ENCODE data around the gene HINFP. TPM values are rescaled to one million over a fixed set of nuclear protein-coding genes. Genes with fewer than 3 reads are reported as not detected.
A peak's percentile ranks its signal among the peaks of the same experiment; 100 is the strongest.

The HINFP gene
- total RNA-seq, 1 donor from 2014 or later, result 58.1 TPM

- H3K27ac Mint-ChIP-seq (ENCODE audit: unreplicated experiment), result peak overlapping the region; percentile 81
- peaks cover 9% of the 10 kb centered on the region for H3K27me3 Mint-ChIP-seq (ENCODE audit: unreplicated experiment)
- peaks cover 9% of the 10 kb centered on the region for H3K9me3 Mint-ChIP-seq (ENCODE audit: unreplicated experiment)
- H3K4me1 Mint-ChIP-seq (ENCODE audit: low read depth, unreplicated experiment), result peaks cover 11% of the 10 kb centered on the region
- H3K4me3 Mint-ChIP-seq (ENCODE audit: unreplicated experiment), result peak overlapping the region; percentile 87
- DNase-seq, result peak; percentile 50
- no peak for TF ChIP-seq CTCF (IDR thresholded peaks at IDR 0.05; ENCODE audit: partially characterized antibody, unreplicated experiment)
- no peaks in the 10 kb centered on the region for H3K36me3 Mint-ChIP-seq (ENCODE audit: unreplicated experiment)
Observed at GRCh38 chr11:119093942-119094815, 27.2 kb upstream of the HINFP start.

DNA sequence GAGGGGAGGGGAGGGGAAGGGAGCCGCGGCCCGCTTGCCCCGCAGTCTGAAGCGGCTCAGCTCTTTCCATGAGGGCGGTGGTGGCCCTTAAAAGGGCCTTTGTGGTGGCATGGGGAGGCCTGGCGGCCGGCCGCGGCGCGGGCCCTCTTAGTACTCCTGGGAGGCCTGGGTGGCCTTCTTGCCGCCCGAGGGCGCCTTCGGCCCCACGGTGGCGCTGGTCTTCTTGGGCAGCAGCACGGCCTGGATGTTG is 26.6 kb upstream of the HINFP start:
- peak overlapping the region; percentile 87 for H3K4me3 Mint-ChIP-seq (ENCODE audit: unreplicated experiment)
- H3K27me3 Mint-ChIP-seq (ENCODE audit: unreplicated experiment), result peaks cover 9% of the 10 kb centered on the region
- peak; percentile 82 for DNase-seq
- peak overlapping the region; percentile 81 for H3K27ac Mint-ChIP-seq (ENCODE audit: unreplicated experiment)
- H3K4me1 Mint-ChIP-seq (ENCODE audit: low read depth, unreplicated experiment), result peaks cover 11% of the 10 kb centered on the region
- peaks cover 9% of the 10 kb centered on the region for H3K9me3 Mint-ChIP-seq (ENCODE audit: unreplicated experiment)
- H3K36me3 Mint-ChIP-seq (ENCODE audit: unreplicated experiment), result no peaks in the 10 kb centered on the region
- peak; percentile 48 for TF ChIP-seq CTCF (IDR thresholded peaks at IDR 0.05; ENCODE audit: partially characterized antibody, unreplicated experiment)

DNA sequence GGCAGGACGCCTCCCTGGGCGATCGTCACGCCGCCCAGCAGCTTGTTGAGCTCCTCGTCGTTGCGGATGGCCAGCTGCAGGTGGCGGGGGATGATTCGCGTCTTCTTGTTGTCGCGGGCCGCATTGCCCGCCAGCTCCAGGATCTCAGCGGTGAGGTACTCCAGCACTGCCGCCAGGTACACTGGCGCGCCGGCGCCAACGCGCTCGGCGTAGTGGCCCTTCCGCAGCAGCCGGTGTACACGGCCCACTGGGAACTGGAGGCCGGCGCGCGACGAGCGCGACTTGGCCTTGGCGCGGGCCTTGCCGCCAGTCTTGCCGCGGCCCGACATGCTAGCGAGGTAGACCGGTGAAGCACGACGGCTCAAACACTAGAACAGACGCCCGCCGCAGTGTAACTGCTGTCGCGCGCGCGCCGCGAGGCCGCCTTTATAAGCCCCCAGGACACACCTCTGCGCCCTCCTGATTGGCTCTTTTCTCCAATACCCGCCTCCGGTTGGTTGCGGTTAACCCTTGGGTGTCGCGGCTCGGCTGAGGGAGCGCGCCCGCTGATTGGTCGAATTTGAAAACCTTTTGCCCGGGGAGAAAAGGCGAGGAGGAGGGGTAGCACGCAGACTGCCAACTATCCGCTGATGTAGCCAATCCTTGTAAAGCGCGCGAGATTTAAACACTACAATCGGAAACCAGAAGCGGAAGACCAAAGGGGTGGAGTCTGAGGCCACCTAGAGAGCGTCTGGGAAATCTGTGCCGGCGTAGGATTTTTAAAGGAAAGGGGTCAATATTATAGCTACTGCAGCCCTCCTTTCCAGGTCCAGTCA is 26.1 kb upstream of the HINFP start:
- peak; percentile 9 for TF ChIP-seq CTCF (IDR thresholded peaks at IDR 0.05; ENCODE audit: partially characterized antibody, unreplicated experiment)
- DNase-seq, result peak; percentile 97
- Mint-ChIP-seq H3K27me3 (ENCODE audit: unreplicated experiment) (peaks cover 8% of the 10 kb centered on the region), H3K4me1 (ENCODE audit: low read depth, unreplicated experiment) (peaks cover 14% of the 10 kb centered on the region), H3K9me3 (ENCODE audit: unreplicated experiment) (peaks cover 10% of the 10 kb centered on the region), H3K4me3 (ENCODE audit: unreplicated experiment) (peak overlapping the region; percentile 87), H3K27ac (ENCODE audit: unreplicated experiment) (peak overlapping the region; percentile 81), H3K36me3 (ENCODE audit: unreplicated experiment) (no peaks in the 10 kb centered on the region)

- no peak for DNase-seq
- H3K4me1 Mint-ChIP-seq (ENCODE audit: low read depth, unreplicated experiment), result peaks cover 19% of the 10 kb centered on the region
- H3K4me3 Mint-ChIP-seq (ENCODE audit: unreplicated experiment), result peak overlapping the region; percentile 91
- peaks cover 21% of the 10 kb centered on the region for H3K9me3 Mint-ChIP-seq (ENCODE audit: unreplicated experiment)
- H3K27me3 Mint-ChIP-seq (ENCODE audit: unreplicated experiment), result peaks cover 15% of the 10 kb centered on the region
- no peak overlapping the region for H3K27ac Mint-ChIP-seq (ENCODE audit: unreplicated experiment)
- H3K36me3 Mint-ChIP-seq (ENCODE audit: unreplicated experiment), result no peaks in the 10 kb centered on the region
- no peak for TF ChIP-seq CTCF (IDR thresholded peaks at IDR 0.05; ENCODE audit: partially characterized antibody, unreplicated experiment)
Observed at GRCh38 chr11:119099711-119100110, 21.7 kb upstream of the HINFP start.
